Measurements from ENCODE around the gene YTHDF1. TPM values are rescaled to one million over a fixed set of nuclear protein-coding genes. Genes with fewer than 3 reads are reported as not detected.

Gene YTHDF1
- total RNA-seq, 1 donor, result 30.7 TPM

GRCh38 chr20:63202811-63203526 is 13.0 kb downstream of the YTHDF1 start:
- no peak overlapping the region for H3K4me3 ChIP-seq (ENCODE audit: low read depth, low read length)
- DNase-seq (ENCODE audit: low read depth), result no peak
- no peak for TF ChIP-seq CTCF (IDR thresholded peaks at IDR 0.05; ENCODE audit: insufficient read depth, low read depth, low read length)

- H3K4me3 ChIP-seq (ENCODE audit: low read depth, low read length), result no peak overlapping the region
- TF ChIP-seq CTCF (IDR thresholded peaks at IDR 0.05; ENCODE audit: insufficient read depth, low read depth, low read length), result no peak
- DNase-seq (ENCODE audit: low read depth), result no peak
These were observed 13.9 kb downstream of the YTHDF1 start for GRCh38 chr20:63202021-63202420.

- DNase-seq (ENCODE audit: low read depth), result no peak
- H3K4me3 ChIP-seq (ENCODE audit: low read depth, low read length), result no peak overlapping the region
- no peak for TF ChIP-seq CTCF (IDR thresholded peaks at IDR 0.05; ENCODE audit: insufficient read depth, low read depth, low read length)
These were observed 17.3 kb downstream of the YTHDF1 start for GRCh38 chr20:63198606-63199005.

GRCh38 chr20:63196768-63197470 is 19.0 kb downstream of the YTHDF1 start:
- TF ChIP-seq CTCF (IDR thresholded peaks at IDR 0.05; ENCODE audit: insufficient read depth, low read depth, low read length), result no peak
- H3K4me3 ChIP-seq (ENCODE audit: low read depth, low read length), result no peak overlapping the region
- DNase-seq (ENCODE audit: low read depth), result no peak

- no peak overlapping the region for H3K4me3 ChIP-seq (ENCODE audit: low read depth, low read length)
- no peak for DNase-seq (ENCODE audit: low read depth)
- TF ChIP-seq CTCF (IDR thresholded peaks at IDR 0.05; ENCODE audit: insufficient read depth, low read depth, low read length), result no peak
These were observed 21.1 kb downstream of the YTHDF1 start for GRCh38 chr20:63194797-63195173.

GRCh38 chr20:63194007-63194796 is 21.7 kb downstream of the YTHDF1 start:
- H3K4me3 ChIP-seq (ENCODE audit: low read depth, low read length), result no peak overlapping the region
- no peak for DNase-seq (ENCODE audit: low read depth)
- TF ChIP-seq CTCF (IDR thresholded peaks at IDR 0.05; ENCODE audit: insufficient read depth, low read depth, low read length), result no peak

All from fibroblast of villous mesenchyme (primary cell).